ENCODE data around the gene FFAR2.

DNA sequence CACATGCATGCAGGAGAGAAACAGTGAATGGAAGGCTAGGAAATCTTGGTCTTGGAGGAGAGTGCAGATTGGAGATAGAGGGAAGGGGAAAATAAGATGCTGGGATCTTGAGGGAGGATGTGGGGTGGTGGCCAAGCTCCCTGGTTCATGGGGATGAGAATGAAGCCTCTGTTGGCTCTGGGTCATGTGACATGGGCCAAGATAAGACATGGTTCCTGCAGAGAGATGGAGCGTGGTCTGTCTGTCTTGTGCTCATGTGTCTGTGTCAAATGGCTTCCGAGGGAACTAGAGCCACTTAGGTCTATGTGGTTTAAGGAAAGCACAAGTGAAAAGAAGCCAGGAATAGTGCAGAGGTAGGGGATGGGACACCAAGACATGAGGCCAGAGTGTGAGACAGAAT is 30.8 kb upstream of the FFAR2 start:
- TF ChIP-seq CTCF (IDR thresholded peaks at IDR 0.05; ENCODE audit: extremely low read depth in 1 of 2, insufficient read depth in 1 of 2, low read depth in 1 of 2, low read length in 2 of 2), result no peak
- TF ChIP-seq JUN (IDR thresholded peaks at IDR 0.05; ENCODE audit: borderline replicate concordance, insufficient read depth, insufficient read length, low read depth), result no peak
- TF ChIP-seq EZH2 (IDR thresholded peaks at IDR 0.05; ENCODE audit: borderline replicate concordance, low read depth, low read length, severe bottlenecking), result no peak
